Panc1 (cell line): ENCODE results near the gene HUNK.

ENCODE experiments used
- POLR2AphosphoS5 ChIP-seq: IDR thresholded peaks from 2 replicates; pipeline ENCODE4 v1.6.1; 2012; ENCODE audit warnings: mild to moderate bottlenecking, low read depth, low read length, moderate library complexity
- SIN3A ChIP-seq: IDR thresholded peaks from 2 replicates; pipeline ENCODE4 v1.6.1; 2012; ENCODE audit warnings: low read depth, mild to moderate bottlenecking, low read length, moderate library complexity, borderline replicate concordance; ENCODE audit not compliant: insufficient read depth
- TCF7L2 ChIP-seq: IDR thresholded peaks from 2 replicates; pipeline ENCODE4 v1.6.1; 2011; ENCODE audit warnings: mild to moderate bottlenecking, low read depth, low read length, inconsistent platforms
- TF ChIP-seq, protein P1 (sequence below): fragments of 450-650 bp; IDR thresholded peaks from 2 replicates; pipeline ENCODE4 v1.5.1; 2017; ENCODE audit warnings: mild to moderate bottlenecking

DNA sequence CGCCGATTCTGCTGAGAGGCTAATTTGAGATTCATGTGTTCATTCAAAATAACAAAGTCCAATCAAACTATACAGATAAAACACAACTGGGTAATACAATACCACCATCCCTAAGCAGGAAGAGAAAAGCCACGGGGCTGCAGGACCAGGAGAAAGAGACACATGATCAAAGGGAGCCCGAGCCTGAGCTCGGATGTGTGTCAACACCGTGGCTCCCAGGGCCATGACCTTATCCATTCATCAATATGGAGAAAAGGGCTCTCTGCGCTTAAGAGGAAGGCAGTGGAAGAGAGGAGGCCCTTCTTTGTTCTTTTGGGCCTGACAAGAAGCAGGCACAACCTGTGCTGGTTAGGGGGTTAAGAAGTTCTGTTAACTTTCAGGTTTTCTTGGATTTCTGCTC is 56.7 kb downstream of the HUNK start:
- TF ChIP-seq, protein P1, sequence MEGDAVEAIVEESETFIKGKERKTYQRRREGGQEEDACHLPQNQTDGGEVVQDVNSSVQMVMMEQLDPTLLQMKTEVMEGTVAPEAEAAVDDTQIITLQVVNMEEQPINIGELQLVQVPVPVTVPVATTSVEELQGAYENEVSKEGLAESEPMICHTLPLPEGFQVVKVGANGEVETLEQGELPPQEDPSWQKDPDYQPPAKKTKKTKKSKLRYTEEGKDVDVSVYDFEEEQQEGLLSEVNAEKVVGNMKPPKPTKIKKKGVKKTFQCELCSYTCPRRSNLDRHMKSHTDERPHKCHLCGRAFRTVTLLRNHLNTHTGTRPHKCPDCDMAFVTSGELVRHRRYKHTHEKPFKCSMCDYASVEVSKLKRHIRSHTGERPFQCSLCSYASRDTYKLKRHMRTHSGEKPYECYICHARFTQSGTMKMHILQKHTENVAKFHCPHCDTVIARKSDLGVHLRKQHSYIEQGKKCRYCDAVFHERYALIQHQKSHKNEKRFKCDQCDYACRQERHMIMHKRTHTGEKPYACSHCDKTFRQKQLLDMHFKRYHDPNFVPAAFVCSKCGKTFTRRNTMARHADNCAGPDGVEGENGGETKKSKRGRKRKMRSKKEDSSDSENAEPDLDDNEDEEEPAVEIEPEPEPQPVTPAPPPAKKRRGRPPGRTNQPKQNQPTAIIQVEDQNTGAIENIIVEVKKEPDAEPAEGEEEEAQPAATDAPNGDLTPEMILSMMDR: no peak
- TF ChIP-seq POLR2AphosphoS5: no peak
- no peak for TF ChIP-seq TCF7L2
- TF ChIP-seq SIN3A: no peak
